OCI-LY7 (cell line): Measurements from ENCODE around the gene LIN52. TPM values are rescaled to one million over a fixed set of nuclear protein-coding genes. Genes with fewer than 3 reads are reported as not detected.

Source experiments
- BruUV-seq: library from RNA; stranded (reverse); fragments of 400-500 nt; replicated peaks from 2 replicates; lab custom pipeline; 2021; lab: Mats Ljungman, UMichigan
- CTCF ChIA-PET: fragments of 300-600 bp; sonication (Branson Sonifier 250); formaldehyde crosslinking; loops from one replicate; lab custom pipeline; 2022; ENCODE audit warnings: antibody characterized with exemption; ENCODE audit not compliant: unreplicated experiment; lab: Charles Lee
- POLR2A ChIA-PET: fragments of 300-600 bp; sonication (Branson Sonifier 250); formaldehyde crosslinking; loops from one replicate; lab custom pipeline; 2022; ENCODE audit warnings: antibody characterized with exemption; lab: Charles Lee
- DNase-seq: peaks from one replicate; pipeline ENCODE4 v3.0.0-alpha.2; 2015; ENCODE audit warnings: low spot score
- H2AFZ ChIP-seq: fragments of 200-600 bp; sonication (generic), shearing (Covaris generic); 2 replicates; pipeline ENCODE4 v1.6.1; 2014; ENCODE audit warnings: mild to moderate bottlenecking, antibody characterized with exemption, low read length, moderate library complexity
- H3K27ac ChIP-seq: fragments of 200-600 bp; sonication (generic); 2 replicates; pipeline ENCODE4 v1.5.1; 2014; ENCODE audit warnings: mixed run types, low read depth, mild to moderate bottlenecking, moderate library complexity, low read length, inconsistent platforms; ENCODE audit not compliant: poor library complexity, severe bottlenecking
- H3K36me3 ChIP-seq: fragments of 200-600 bp; sonication (generic); 2 replicates; pipeline ENCODE4 v1.6.1; 2014; ENCODE audit warnings: mild to moderate bottlenecking, antibody characterized with exemption, low read length, moderate library complexity, mixed read lengths; ENCODE audit not compliant: insufficient read depth
- H3K4me1 ChIP-seq: fragments of 200-600 bp; sonication (generic); 2 replicates; pipeline ENCODE4 v1.5.1; 2014; ENCODE audit warnings: mild to moderate bottlenecking, low read length; ENCODE audit not compliant: insufficient read depth, poor library complexity, severe bottlenecking
- H3K4me2 ChIP-seq: fragments of 200-600 bp; sonication (generic); 2 replicates; pipeline ENCODE4 v1.6.1; 2014; ENCODE audit warnings: mild to moderate bottlenecking, low read length
- H3K4me3 ChIP-seq: fragments of 200-600 bp; sonication (generic); 2 replicates; pipeline ENCODE4 v1.5.1; 2014; ENCODE audit warnings: mild to moderate bottlenecking, low read depth, low read length; ENCODE audit not compliant: poor library complexity, severe bottlenecking
- H3K79me2 ChIP-seq: fragments of 200-600 bp; sonication (generic); 2 replicates; pipeline ENCODE4 v1.6.1; 2016; ENCODE audit warnings: low read depth, mild to moderate bottlenecking, low read length, moderate library complexity, mixed read lengths; ENCODE audit not compliant: insufficient read depth
- H3K9me2 ChIP-seq: fragments of 200-600 bp; sonication (generic); 2 replicates; pipeline ENCODE4 v1.6.1; 2016; ENCODE audit warnings: mild to moderate bottlenecking, low read length, mixed read lengths; ENCODE audit not compliant: insufficient read depth
- H3K9me3 ChIP-seq: fragments of 200-600 bp; sonication (generic); 2 replicates; pipeline ENCODE4 v1.6.1; 2014; ENCODE audit warnings: mild to moderate bottlenecking, mixed run types, low read length, mixed read lengths
- H4K20me1 ChIP-seq: fragments of 200-600 bp; sonication (generic); 2 replicates; pipeline ENCODE4 v1.6.1; 2014; ENCODE audit warnings: mild to moderate bottlenecking, antibody characterized with exemption, low read length, moderate library complexity, mixed read lengths; ENCODE audit not compliant: insufficient read depth
- CTCF ChIP-seq: fragments of 200-600 bp; sonication (generic); conservative IDR thresholded peaks from 2 replicates; pipeline ENCODE4 v1.5.1; 2014; ENCODE audit warnings: mild to moderate bottlenecking, antibody characterized with exemption, low read length, moderate library complexity, mixed read lengths
- EZH2phosphoT487 ChIP-seq: fragments of 200-600 bp; sonication (generic); IDR thresholded peaks from 2 replicates; pipeline ENCODE4 v1.6.1; 2018; ENCODE audit warnings: low read depth, borderline replicate concordance, mild to moderate bottlenecking, mixed run types, antibody characterized with exemption, low read length, moderate library complexity, mixed read lengths
- intact Hi-C: fragments of 100-400 bp; cut with micrococcal nuclease; formaldehyde crosslinking; loops from one replicate; pipeline ENCODE4 v1.10.0; 2022; ENCODE audit not compliant: unreplicated experiment
- total RNA-seq, 2 experiments: library from RNA; depleted of rRNA in 1 of 2; stranded (reverse); fragments of >200 nt in 1 of 2; shearing (Covaris generic) in 1 of 2; gene quantifications; 2 replicates each; pipeline ENCODE4 v1.2.3, GENCODE V29; 2014 to 2022

LIN52 gene
- total RNA-seq, 2 experiments from 2014 or later, result 9.8 to 18.0 TPM

GRCh38 chr14:74219277-74220205 is 134.8 kb downstream of the LIN52 start:
- no peak for DNase-seq
- Histone ChIP-seq H3K79me2 (no peaks in the 10 kb centered on the region), H3K4me1 (no peaks in the 10 kb centered on the region), H3K4me3 (no peak overlapping the region), H2AFZ (no peak overlapping the region), H3K27ac (no peak overlapping the region), H3K9me2 (no peaks in the 10 kb centered on the region), H3K4me2 (no peak overlapping the region), H3K36me3 (no peaks in the 10 kb centered on the region), H3K9me3 (no peaks in the 10 kb centered on the region), H4K20me1 (no peaks in the 10 kb centered on the region)
- ChIA-PET POLR2A (interaction anchor here (0.6 to 1.1 kb wide), 2 partner anchors 18 to 79 kb away, joined by 3 read pairs; no protein-coding TSS in a partner anchor), CTCF (no interaction called here)
- BruUV-seq, result no TSS peak
- TF ChIP-seq EZH2phosphoT487 (no peak), CTCF (no peak)
- intact Hi-C loops, result no loop called here

- BruUV-seq, result no TSS peak
- Histone ChIP-seq H2AFZ (no peak overlapping the region), H3K9me3 (no peaks in the 10 kb centered on the region), H3K9me2 (no peaks in the 10 kb centered on the region), H3K4me2 (no peak overlapping the region), H3K79me2 (no peaks in the 10 kb centered on the region), H3K4me3 (no peak overlapping the region), H3K27ac (no peak overlapping the region), H4K20me1 (no peaks in the 10 kb centered on the region), H3K36me3 (no peaks in the 10 kb centered on the region), H3K4me1 (no peaks in the 10 kb centered on the region)
- ChIA-PET POLR2A (no interaction called here), CTCF (no interaction called here)
- intact Hi-C loops, result no loop called here
- no peak for DNase-seq
- TF ChIP-seq CTCF (no peak), EZH2phosphoT487 (no peak)
These were observed 136.2 kb downstream of the LIN52 start for GRCh38 chr14:74220991-74221390.

GRCh38 chr14:74221741-74222140 is 137.0 kb downstream of the LIN52 start:
- Histone ChIP-seq H4K20me1 (no peaks in the 10 kb centered on the region), H3K27ac (no peak overlapping the region), H3K9me2 (no peaks in the 10 kb centered on the region), H3K36me3 (no peaks in the 10 kb centered on the region), H3K4me3 (no peak overlapping the region), H3K9me3 (no peaks in the 10 kb centered on the region), H2AFZ (no peak overlapping the region), H3K4me1 (no peaks in the 10 kb centered on the region), H3K4me2 (no peak overlapping the region), H3K79me2 (no peaks in the 10 kb centered on the region)
- CTCF ChIA-PET, result no interaction called here
- no peak for DNase-seq
- TF ChIP-seq CTCF (no peak), EZH2phosphoT487 (no peak)
- intact Hi-C loops, result no loop called here
- POLR2A ChIA-PET, result interaction anchor here (0.6 kb wide), 1 partner anchor 12 kb away, joined by 3 read pairs; no protein-coding TSS in a partner anchor
- no TSS peak for BruUV-seq
